Spleen (tissue), 7 donors: ENCODE results near the gene MMP11.

ENCODE experiments used
- POLR2A ChIP-seq, 3 donors: fragments of 450-650 bp; IDR thresholded peaks; one replicate each; pipeline ENCODE4 v1.5.1; 2017; ENCODE audit warnings: antibody characterized with exemption in 3 of 3, mild to moderate bottlenecking in 1 of 3
- POLR2AphosphoS5 ChIP-seq, 3 donors: sonication (generic); formaldehyde crosslinking; IDR thresholded peaks; one replicate each; pipeline ENCODE4 v1.5.1; 2017; ENCODE audit warnings: antibody characterized with exemption in 3 of 3
- TF ChIP-seq, protein P1 (sequence below), 11 experiments: fragments of 200-600 bp in 7 of 11; fragments of 450-650 bp in 4 of 11; sonication (generic) in 4 of 11; IDR thresholded peaks in 8 of 11; conservative IDR thresholded peaks in 3 of 11; 1 replicate in 7 of 11; 2 replicates in 4 of 11; pipeline versions ENCODE4 v1.4.0 to v1.8.0; 2016 to 2021; ENCODE audit warnings: antibody characterized with exemption in 11 of 11, inconsistent platforms in 4 of 11, mild to moderate bottlenecking in 1 of 11
- donor health status: DM: no; HTN: no; CAD: no; lungs with moderate emphysema.
- donor health status: DM: no; HTN: no; CAD: no.
- donor health status: DM: no; HTN: no; CAD: no.

DNA sequence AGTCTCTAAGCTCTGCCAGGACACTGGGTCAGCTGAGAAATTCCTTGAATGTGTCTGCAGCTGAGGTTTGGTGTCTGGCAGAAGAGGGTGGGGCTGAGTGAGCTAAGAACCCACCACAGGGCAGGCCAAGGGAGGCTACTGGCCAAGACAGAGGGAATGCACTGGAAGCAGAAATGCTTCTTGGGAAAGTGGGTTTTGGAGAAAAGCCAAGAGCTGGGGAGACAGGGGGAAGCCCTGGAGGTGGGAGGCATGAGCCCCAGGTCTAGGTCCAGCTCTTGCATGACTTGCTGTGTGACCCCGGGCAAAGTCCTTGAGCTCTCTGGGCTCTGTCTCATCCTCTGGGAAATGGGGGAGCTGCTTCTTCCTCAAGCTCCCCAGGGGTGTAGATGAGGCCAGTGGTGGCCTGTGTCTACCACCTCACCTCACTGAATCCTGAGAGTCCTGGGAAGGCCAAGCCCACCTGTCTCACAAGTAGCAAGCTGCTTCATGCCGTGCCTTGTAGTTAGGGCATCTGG lies 2.3 kb downstream of the MMP11 start:
- TF ChIP-seq, protein P1, sequence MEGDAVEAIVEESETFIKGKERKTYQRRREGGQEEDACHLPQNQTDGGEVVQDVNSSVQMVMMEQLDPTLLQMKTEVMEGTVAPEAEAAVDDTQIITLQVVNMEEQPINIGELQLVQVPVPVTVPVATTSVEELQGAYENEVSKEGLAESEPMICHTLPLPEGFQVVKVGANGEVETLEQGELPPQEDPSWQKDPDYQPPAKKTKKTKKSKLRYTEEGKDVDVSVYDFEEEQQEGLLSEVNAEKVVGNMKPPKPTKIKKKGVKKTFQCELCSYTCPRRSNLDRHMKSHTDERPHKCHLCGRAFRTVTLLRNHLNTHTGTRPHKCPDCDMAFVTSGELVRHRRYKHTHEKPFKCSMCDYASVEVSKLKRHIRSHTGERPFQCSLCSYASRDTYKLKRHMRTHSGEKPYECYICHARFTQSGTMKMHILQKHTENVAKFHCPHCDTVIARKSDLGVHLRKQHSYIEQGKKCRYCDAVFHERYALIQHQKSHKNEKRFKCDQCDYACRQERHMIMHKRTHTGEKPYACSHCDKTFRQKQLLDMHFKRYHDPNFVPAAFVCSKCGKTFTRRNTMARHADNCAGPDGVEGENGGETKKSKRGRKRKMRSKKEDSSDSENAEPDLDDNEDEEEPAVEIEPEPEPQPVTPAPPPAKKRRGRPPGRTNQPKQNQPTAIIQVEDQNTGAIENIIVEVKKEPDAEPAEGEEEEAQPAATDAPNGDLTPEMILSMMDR (IDR thresholded peaks at IDR 0.05 in 8 of 11, conservative IDR thresholded peaks at IDR 0.05 in 3 of 11) = no peak
- TF ChIP-seq POLR2A (IDR thresholded peaks at IDR 0.05) = no peak
- TF ChIP-seq POLR2AphosphoS5 (IDR thresholded peaks at IDR 0.05) = no peak
